HG03039 (cell line): Measurements from ENCODE around the gene PHACTR2.

Experiments
- ATAC-seq: cut with Tn5 transposase; IDR thresholded peaks from one replicate; pipeline ENCODE4 v1.9.1; 2021; ENCODE audit warnings: mild to moderate bottlenecking, moderate library complexity; ENCODE audit not compliant: unreplicated experiment

The PHACTR2 gene

GRCh38 chr6:143674483-143675381 lies 3.0 kb upstream of the PHACTR2 start:
- no peak for ATAC-seq

- ATAC-seq = no peak
Measured at GRCh38 chr6:143675382-143675900, 2.3 kb upstream of the PHACTR2 start.

- no peak for ATAC-seq
Measured at GRCh38 chr6:143675946-143676345, 1.8 kb upstream of the PHACTR2 start.

GRCh38 chr6:143676437-143677045 lies 1.2 kb upstream of the PHACTR2 start:
- ATAC-seq = no peak

GRCh38 chr6:143677577-143677890 lies 231 bp upstream of the PHACTR2 start:
- no peak for ATAC-seq

- ATAC-seq = no peak
Measured at GRCh38 chr6:143679041-143679440, 1.3 kb downstream of the PHACTR2 start.

GRCh38 chr6:143680141-143680540 lies 2.4 kb downstream of the PHACTR2 start:
- ATAC-seq = no peak

- no peak for ATAC-seq
Measured at GRCh38 chr6:143682805-143683204, 5.0 kb downstream of the PHACTR2 start.

- ATAC-seq = no peak
Measured at GRCh38 chr6:143684486-143684885, 6.7 kb downstream of the PHACTR2 start.

GRCh38 chr6:143685653-143686052 lies 7.9 kb downstream of the PHACTR2 start:
- no peak for ATAC-seq

- ATAC-seq = no peak
Measured at GRCh38 chr6:143687591-143687990, 9.8 kb downstream of the PHACTR2 start.

- no peak for ATAC-seq
Measured at GRCh38 chr6:143688681-143689080, 10.9 kb downstream of the PHACTR2 start.

GRCh38 chr6:143689852-143690251 lies 12.1 kb downstream of the PHACTR2 start:
- ATAC-seq = no peak

- ATAC-seq = no peak
Measured at GRCh38 chr6:143691155-143691554, 13.4 kb downstream of the PHACTR2 start.

- no peak for ATAC-seq
Measured at GRCh38 chr6:143691900-143692636, 14.3 kb downstream of the PHACTR2 start.

GRCh38 chr6:143692696-143693095 lies 14.9 kb downstream of the PHACTR2 start:
- ATAC-seq = no peak

GRCh38 chr6:143694013-143694412 lies 16.2 kb downstream of the PHACTR2 start:
- no peak for ATAC-seq

GRCh38 chr6:143694560-143694959 lies 16.8 kb downstream of the PHACTR2 start:
- no peak for ATAC-seq

GRCh38 chr6:143695130-143695968 lies 17.6 kb downstream of the PHACTR2 start:
- ATAC-seq = no peak

- no peak for ATAC-seq
Measured at GRCh38 chr6:143695969-143696663, 18.4 kb downstream of the PHACTR2 start.
